HepG2 (cell line): Measurements from ENCODE around the gene LZTR1. TPM values are rescaled to one million over a fixed set of nuclear protein-coding genes. Genes with fewer than 3 reads are reported as not detected.

Source experiments
- CREB1 ChIP-seq, 2 experiments: fragments of 450-650 bp in 1 of 2; IDR thresholded peaks; 2 replicates each; pipeline ENCODE4 v1.6.1; 2016 to 2017; ENCODE audit warnings: control low read depth in 1 of 2, mild to moderate bottlenecking in 1 of 2, missing compliant biosample characterization in 1 of 2, missing genetic modification characterization in 1 of 2
- ETV5 ChIP-seq: IDR thresholded peaks from 2 replicates; pipeline ENCODE4 v1.6.1; 2018; ENCODE audit warnings: missing biosample characterization, missing genetic modification reagents, inconsistent platforms, borderline replicate concordance
- FIP1L1 ChIP-seq: fragments of 200-400 bp; formaldehyde crosslinking; IDR thresholded peaks from 2 replicates; pipeline ENCODE4 v1.6.1; 2018; ENCODE audit warnings: low read depth, mild to moderate bottlenecking, low read length, moderate library complexity, borderline replicate concordance; ENCODE audit not compliant: insufficient read depth
- KIAA2018 ChIP-seq: sonication (generic); formaldehyde crosslinking; IDR thresholded peaks from 2 replicates; pipeline ENCODE4 v1.5.0; 2020; ENCODE audit warnings: mild to moderate bottlenecking, missing genetic modification reagents, borderline replicate concordance
- POGZ ChIP-seq: sonication (generic); formaldehyde crosslinking; IDR thresholded peaks from 2 replicates; pipeline ENCODE4 v1.4.0; 2020; ENCODE audit warnings: mild to moderate bottlenecking, missing genetic modification reagents
- PRPF4 ChIP-seq: fragments of 200-400 bp; formaldehyde crosslinking; IDR thresholded peaks from 2 replicates; pipeline ENCODE4 v1.6.1; 2016; ENCODE audit warnings: low read length, low read depth; ENCODE audit not compliant: poor library complexity, severe bottlenecking
- RAD51 ChIP-seq: fragments of 450-650 bp; IDR thresholded peaks from 2 replicates; pipeline ENCODE4 v1.6.1; 2016; ENCODE audit warnings: borderline replicate concordance
- REXO4 ChIP-seq: sonication (generic); formaldehyde crosslinking; IDR thresholded peaks from 2 replicates; pipeline ENCODE4 v1.8.0; 2022; ENCODE audit warnings: missing genetic modification reagents, mild to moderate bottlenecking, borderline replicate concordance
- RFX1 ChIP-seq: fragments of 450-650 bp; IDR thresholded peaks from 2 replicates; pipeline ENCODE4 v1.6.1; 2017
- SCMH1 ChIP-seq: sonication (generic); formaldehyde crosslinking; IDR thresholded peaks from 2 replicates; pipeline ENCODE4 v1.9.0; 2021; ENCODE audit warnings: missing genetic modification reagents, mild to moderate bottlenecking, borderline replicate concordance
- TCF7 ChIP-seq: sonication (generic); IDR thresholded peaks from 2 replicates; pipeline ENCODE4 v1.6.1; 2016; ENCODE audit warnings: antibody characterized with exemption, low read depth
- TSC22D2 ChIP-seq: sonication (generic); formaldehyde crosslinking; IDR thresholded peaks from 2 replicates; pipeline ENCODE4 v1.5.1; 2020; ENCODE audit warnings: missing genetic modification reagents, mild to moderate bottlenecking, borderline replicate concordance
- ZNF44 ChIP-seq: sonication (generic); formaldehyde crosslinking; IDR thresholded peaks from 2 replicates; pipeline ENCODE4 v1.5.1; 2020; ENCODE audit warnings: mild to moderate bottlenecking, missing genetic modification reagents
- ZNF510 ChIP-seq: sonication (generic); formaldehyde crosslinking; IDR thresholded peaks from 2 replicates; pipeline ENCODE4 v1.4.0; 2020; ENCODE audit warnings: low read depth, mild to moderate bottlenecking, missing genetic modification reagents
- ZNF616 ChIP-seq: sonication (generic); formaldehyde crosslinking; IDR thresholded peaks from 2 replicates; pipeline ENCODE4 v1.5.0; 2020; ENCODE audit warnings: low read depth, mild to moderate bottlenecking, missing genetic modification reagents
- ZNF720 ChIP-seq: sonication (generic); formaldehyde crosslinking; IDR thresholded peaks from 2 replicates; pipeline ENCODE4 v1.4.0; 2020; ENCODE audit warnings: missing genetic modification reagents
- polyA plus RNA-seq, 8 experiments: library from polyadenylated mRNA; depleted of rRNA in 3 of 8; stranded (reverse) in 7 of 8; unstranded in 1 of 8; fragments of >200 nt; fragmentation: Illumina TruSeq in 4 of 8; extraction: Trizol in 4 of 8; gene quantifications; 2 replicates each; pipeline versions ENCODE4 v1.2.1 to v1.2.3, GENCODE V29; 2011 to 2016; ENCODE audit warnings: low read depth in 4 of 8, missing spikeins in 1 of 8, mixed read lengths in 1 of 8; ENCODE audit not compliant: insufficient read depth in 1 of 8
- total RNA-seq, 5 experiments: library from RNA; depleted of rRNA; stranded (reverse); fragments of >200 nt; fragmentation: Illumina TruSeq; extraction: Trizol; gene quantifications; 2 replicates each; pipeline ENCODE4 v1.2.3, GENCODE V29; 2016; ENCODE audit warnings: low read depth in 1 of 5
- TF ChIP-seq, protein P1 (sequence below): sonication (generic); formaldehyde crosslinking; IDR thresholded peaks from 2 replicates; pipeline ENCODE4 v1.8.0; 2022; ENCODE audit warnings: mild to moderate bottlenecking, missing genetic modification reagents, moderate library complexity

LZTR1 gene
- total and polyA plus RNA-seq, 2 of the 13 experiments (the other 11 are each of a cell fraction or from before 2014, with no cell fraction given), result 21.8 to 22.4 TPM

DNA sequence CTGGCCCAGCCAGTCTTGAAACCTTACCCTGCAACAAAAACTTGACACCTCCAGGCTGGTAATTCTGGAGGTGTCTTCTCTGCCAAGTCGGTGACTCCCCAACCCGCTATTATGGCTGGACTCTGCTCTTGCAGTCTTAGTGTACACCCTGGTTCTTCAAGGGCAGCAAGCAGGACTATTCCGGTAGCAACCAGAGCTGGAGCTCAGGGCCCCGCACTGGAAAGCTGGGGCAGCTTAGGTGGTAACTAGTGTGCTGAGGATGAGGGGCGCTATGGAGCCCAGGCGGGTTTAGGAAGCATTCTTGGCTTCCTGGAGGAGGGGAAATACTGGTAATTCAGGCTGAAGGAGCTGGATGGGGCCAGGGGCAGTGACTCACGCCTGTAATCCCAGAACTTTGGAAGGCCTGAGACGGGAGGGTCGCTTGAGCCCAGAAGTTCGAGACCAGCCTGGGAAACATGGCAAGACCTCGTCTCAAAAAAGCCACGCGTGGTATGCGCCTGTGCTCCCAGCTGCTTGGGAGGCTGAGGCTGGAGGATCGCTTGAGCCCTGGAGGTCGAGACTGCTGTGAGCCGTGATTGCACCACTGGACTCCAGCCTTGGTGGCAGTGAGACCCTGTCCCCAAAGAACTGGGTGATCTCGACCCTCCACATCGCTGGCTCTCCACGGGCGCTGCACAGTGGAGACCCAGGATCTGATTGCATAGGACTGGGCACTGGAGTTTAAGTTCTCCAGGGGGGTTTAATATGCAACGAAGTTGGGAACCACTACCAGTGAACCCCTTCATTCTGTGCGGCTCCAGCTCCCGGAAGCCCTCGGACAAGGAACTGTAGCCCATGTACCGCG lies 25.6 kb upstream of the LZTR1 start (continued):
- TF ChIP-seq, protein P1, sequence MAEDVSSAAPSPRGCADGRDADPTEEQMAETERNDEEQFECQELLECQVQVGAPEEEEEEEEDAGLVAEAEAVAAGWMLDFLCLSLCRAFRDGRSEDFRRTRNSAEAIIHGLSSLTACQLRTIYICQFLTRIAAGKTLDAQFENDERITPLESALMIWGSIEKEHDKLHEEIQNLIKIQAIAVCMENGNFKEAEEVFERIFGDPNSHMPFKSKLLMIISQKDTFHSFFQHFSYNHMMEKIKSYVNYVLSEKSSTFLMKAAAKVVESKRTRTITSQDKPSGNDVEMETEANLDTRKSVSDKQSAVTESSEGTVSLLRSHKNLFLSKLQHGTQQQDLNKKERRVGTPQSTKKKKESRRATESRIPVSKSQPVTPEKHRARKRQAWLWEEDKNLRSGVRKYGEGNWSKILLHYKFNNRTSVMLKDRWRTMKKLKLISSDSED, result no peak
- TF ChIP-seq ZNF44 (CRISPR knock-in tag), result no peak
- no peak for TF ChIP-seq RAD51
- no peak for TF ChIP-seq REXO4
- no peak for TF ChIP-seq ETV5 (CRISPR knock-in tag)
- TF ChIP-seq ZNF510 (CRISPR knock-in tag), result no peak
- no peak for TF ChIP-seq SCMH1
- TF ChIP-seq PRPF4, result no peak
- TF ChIP-seq KIAA2018 (CRISPR knock-in tag), result no peak
- TF ChIP-seq ZNF616, result 0 out of 2 replicates have a peak, but pooled peaks have one; percentile 58
- no peak for TF ChIP-seq CREB1 (IDR thresholded peaks at IDR 0.05)
- TF ChIP-seq CREB1 (CRISPR knock-in tag; IDR thresholded peaks at IDR 0.05), result no peak
- no peak for TF ChIP-seq FIP1L1
- TF ChIP-seq TSC22D2 (CRISPR knock-in tag), result no peak
- TF ChIP-seq TCF7, result no peak
- TF ChIP-seq RFX1, result no peak
- TF ChIP-seq ZNF720 (CRISPR knock-in tag), result no peak
- TF ChIP-seq POGZ (CRISPR knock-in tag), result peak; percentile 29; the same call in 1 of the 2 replicates
